HepG2 (cell line): ENCODE data around the gene DELE1. TPM values are rescaled to one million over a fixed set of nuclear protein-coding genes. Genes with fewer than 3 reads are reported as not detected.

ENCODE experiments used
- ATAC-seq: fragments of 200-7000 bp; cut with Tn5 transposase; 3 replicates; pipeline ENCODE4 v1.9.1; 2020; ENCODE audit warnings: mild to moderate bottlenecking, moderate library complexity
- BruUV-seq: library from RNA; stranded (reverse); fragments of 400-500 nt; replicated peaks from 2 replicates; lab custom pipeline; 2021; lab: Mats Ljungman, UMichigan
- CTCF ChIA-PET: fragments of 300-600 bp; formaldehyde crosslinking; extraction: SDS; loops from one replicate; lab custom pipeline; 2021; ENCODE audit warnings: low total read pairs, inconsistent platforms, low intra/inter-chr PET ratio; lab: Yijun Ruan, JAX
- POLR2A ChIA-PET: fragments of 350-600 bp; sonication (Branson Sonifier 250); formaldehyde crosslinking; loops from one replicate; lab custom pipeline; 2020; ENCODE audit warnings: antibody characterized with exemption, inconsistent platforms; lab: Yijun Ruan, JAX
- DNase-seq: peaks from one replicate; pipeline ENCODE4 v3.0.0-alpha.2; 2015; ENCODE audit warnings: low spot score
- FAIRE-seq: peaks from 3 replicates; lab custom pipeline; 2011; peaks lifted over from hg19 to GRCh38; lab: Jason Lieb, UNC
- H2AFZ ChIP-seq: one replicate; pipeline ENCODE4 v1.6.1; 2011; ENCODE audit warnings: low read length, inconsistent platforms
- H3K27ac ChIP-seq: fragments of 300-600 bp; 3 replicates; pipeline ENCODE4 v1.8.0; 2011; ENCODE audit warnings: mixed run types, mild to moderate bottlenecking, mixed read lengths, low read length, inconsistent platforms; ENCODE audit not compliant: insufficient read depth; ENCODE audit errors: extremely low read length
- H3K27me3 ChIP-seq, 2 experiments: fragments of 200-600 bp in 1 of 2; 2 replicates in 1 of 2; 3 replicates in 1 of 2; pipeline versions ENCODE4 v1.6.0 to v1.8.0; 2011; ENCODE audit warnings: low read length in 2 of 2, mild to moderate bottlenecking in 2 of 2, moderate library complexity in 2 of 2, inconsistent platforms in 1 of 2; ENCODE audit not compliant: insufficient read depth in 2 of 2, control insufficient read depth in 1 of 2
- H3K36me3 ChIP-seq, 2 experiments: fragments of 200-600 bp in 1 of 2; replicated peaks in 1 of 2; 2 replicates in 1 of 2; 3 replicates in 1 of 2; pipeline versions ENCODE4 v1.5.1 to v1.8.0; 2011; ENCODE audit warnings: low read length in 2 of 2, inconsistent platforms in 1 of 2; ENCODE audit not compliant: insufficient read depth in 2 of 2, control insufficient read depth in 1 of 2
- H3K4me1 ChIP-seq: 2 replicates; pipeline ENCODE4 v1.5.1; 2012; ENCODE audit warnings: low read length, inconsistent platforms; ENCODE audit not compliant: insufficient read depth
- H3K4me2 ChIP-seq: 2 replicates; pipeline ENCODE4 v1.6.0; 2011; ENCODE audit warnings: low read depth, low read length, inconsistent platforms
- H3K4me3 ChIP-seq, 3 experiments: fragments of 200-600 bp in 1 of 3; sonication (generic), shearing (Covaris generic) in 1 of 3; replicated peaks in 1 of 3; 2 replicates each; pipeline ENCODE4 v1.5.1; 2011 to 2016; ENCODE audit warnings: low read length in 3 of 3, inconsistent platforms in 2 of 3, low read depth in 2 of 3, mild to moderate bottlenecking in 2 of 3, control low read depth in 1 of 3, mixed read lengths in 1 of 3; ENCODE audit not compliant: insufficient read depth in 1 of 3
- H3K79me2 ChIP-seq: one replicate; pipeline ENCODE4 v1.6.1; 2011; ENCODE audit warnings: low read length, inconsistent platforms; ENCODE audit not compliant: insufficient read depth
- H3K9ac ChIP-seq: 2 replicates; pipeline ENCODE4 v1.6.0; 2011; ENCODE audit warnings: mild to moderate bottlenecking, low read depth, low read length, inconsistent platforms; ENCODE audit not compliant: insufficient read depth
- H3K9me3 ChIP-seq: 2 replicates; pipeline ENCODE4 v1.5.1; 2012; ENCODE audit warnings: mild to moderate bottlenecking, low read length
- H4K20me1 ChIP-seq: 2 replicates; pipeline ENCODE4 v1.6.0; 2011; ENCODE audit warnings: inconsistent platforms, mild to moderate bottlenecking, low read length, moderate library complexity; ENCODE audit not compliant: insufficient read depth
- CSRNP1 ChIP-seq: sonication (generic); formaldehyde crosslinking; IDR thresholded peaks from 2 replicates; pipeline ENCODE4 v1.8.1; 2023; ENCODE audit warnings: mild to moderate bottlenecking, missing genetic modification reagents
- FOXK1 ChIP-seq: sonication (generic); formaldehyde crosslinking; IDR thresholded peaks from 2 replicates; pipeline ENCODE4 v1.4.0; 2020; ENCODE audit warnings: low read depth, missing genetic modification reagents, borderline replicate concordance
- GTF2F1 ChIP-seq: fragments of 150-350 bp; IDR thresholded peaks from 2 replicates; pipeline ENCODE4 v1.6.1; 2014; ENCODE audit warnings: low read length
- KDM5A ChIP-seq: fragments of 200-600 bp; sonication (generic); IDR thresholded peaks from 2 replicates; pipeline ENCODE4 v1.7.0; 2018; ENCODE audit warnings: antibody characterized with exemption, mild to moderate bottlenecking, low read length, borderline replicate concordance
- KLF11 ChIP-seq: IDR thresholded peaks from 2 replicates; pipeline ENCODE4 v1.6.1; 2016; ENCODE audit warnings: missing compliant biosample characterization
- KLF9 ChIP-seq: IDR thresholded peaks from 2 replicates; pipeline ENCODE4 v1.6.1; 2016; ENCODE audit warnings: low read depth
- PBX3 ChIP-seq: sonication (generic); formaldehyde crosslinking; IDR thresholded peaks from 2 replicates; pipeline ENCODE4 v1.8.1; 2023; ENCODE audit warnings: missing genetic modification reagents, inconsistent platforms, borderline replicate concordance
- PRMT3 ChIP-seq: sonication (generic); formaldehyde crosslinking; IDR thresholded peaks from 2 replicates; pipeline ENCODE4 v1.8.1; 2022; ENCODE audit warnings: low read depth, mild to moderate bottlenecking, moderate library complexity, missing genetic modification reagents, borderline replicate concordance
- YEATS2 ChIP-seq: sonication (generic); formaldehyde crosslinking; IDR thresholded peaks from 2 replicates; pipeline ENCODE4 v1.4.0; 2020; ENCODE audit warnings: missing genetic modification reagents, borderline replicate concordance
- ZFP90 ChIP-seq: sonication (generic); formaldehyde crosslinking; IDR thresholded peaks from 2 replicates; pipeline ENCODE4 v1.8.0; 2022; ENCODE audit warnings: missing genetic modification reagents, mild to moderate bottlenecking, inconsistent platforms, borderline replicate concordance
- ZNF646 ChIP-seq: sonication (generic); formaldehyde crosslinking; IDR thresholded peaks from 2 replicates; pipeline ENCODE4 v1.9.0; 2021; ENCODE audit warnings: mild to moderate bottlenecking, missing genetic modification reagents
- ZSCAN31 ChIP-seq: sonication (generic); formaldehyde crosslinking; IDR thresholded peaks from 2 replicates; pipeline ENCODE4 v1.5.0; 2020; ENCODE audit warnings: low read depth, mild to moderate bottlenecking, missing genetic modification reagents
- WGBS: methylation state at CpG from one replicate; pipeline ENCODE4 v1.1.6; 2017; ENCODE audit warnings: low lambda C conversion rate; 5-methylcytosine and 5-hydroxymethylcytosine counted together
- in situ Hi-C: cut with HindIII; loops from 2 replicates; pipeline ENCODE4 v1.10.0; 2017; ENCODE audit warnings: low pct_unique_long_range_greater_than_20kb; ENCODE audit not compliant: extremely low pct_ligation_motif_present
- intact Hi-C: fragments of 100-400 bp; cut with micrococcal nuclease; formaldehyde crosslinking; loops from one replicate; pipeline ENCODE4 v1.10.0; 2022; ENCODE audit not compliant: unreplicated experiment
- polyA plus RNA-seq, 8 experiments: library from polyadenylated mRNA; depleted of rRNA in 3 of 8; stranded (reverse) in 7 of 8; unstranded in 1 of 8; fragments of >200 nt; fragmentation: Illumina TruSeq in 4 of 8; extraction: Trizol in 4 of 8; gene quantifications; 2 replicates each; pipeline versions ENCODE4 v1.2.1 to v1.2.3, GENCODE V29; 2011 to 2016; ENCODE audit warnings: low read depth in 4 of 8, missing spikeins in 1 of 8, mixed read lengths in 1 of 8; ENCODE audit not compliant: insufficient read depth in 1 of 8
- total RNA-seq, 5 experiments: library from RNA; depleted of rRNA; stranded (reverse); fragments of >200 nt; fragmentation: Illumina TruSeq; extraction: Trizol; gene quantifications; 2 replicates each; pipeline ENCODE4 v1.2.3, GENCODE V29; 2016; ENCODE audit warnings: low read depth in 1 of 5

The DELE1 gene
- total and polyA plus RNA-seq, 2 of the 13 experiments (the other 11 are each of a cell fraction or from before 2014, with no cell fraction given), result 57.5 to 90.3 TPM

- TF ChIP-seq ZNF646 (CRISPR knock-in tag) (no peak), KLF11 (CRISPR knock-in tag) (no peak), ZSCAN31 (CRISPR knock-in tag) (no peak), FOXK1 (CRISPR knock-in tag) (no peak), KDM5A (no peak), PRMT3 (CRISPR knock-in tag) (no peak), GTF2F1 (no peak), KLF9 (no peak)
- TF ChIP-seq, all 625 proteins: peak for 0
These were observed 19.1 kb upstream of the DELE1 start (continued) for GRCh38 chr5:141904551-141904950.

GRCh38 chr5:141906517-141906916 is 17.2 kb upstream of the DELE1 start:
- Histone ChIP-seq H2AFZ (no peak overlapping the region), H3K9ac (no peak overlapping the region), H3K27ac (no peak overlapping the region), H3K4me3 (no peak overlapping the region), H3K79me2 (no peaks in the 10 kb centered on the region), H4K20me1 (no peaks in the 10 kb centered on the region), H3K4me1 (no peaks in the 10 kb centered on the region), H3K27me3 (0 out of 5 replicates have a peak, but pooled peaks cover 0 to 5% of the 10 kb centered on the region in 2 experiments), H3K36me3 (no peaks in the 10 kb centered on the region), H3K9me3 (no peaks in the 10 kb centered on the region), H3K4me2 (no peak overlapping the region)
- intact Hi-C loops (no loop called here), in situ Hi-C loops (no loop called here)
- POLR2A ChIA-PET, result interaction anchor here (0.9 kb wide), 1 partner anchor 18 kb away, joined by 3 read pairs; no protein-coding TSS in a partner anchor
- CTCF ChIA-PET, result no interaction called here
- DNase-seq (no peak), FAIRE-seq (no peak), ATAC-seq (no peak)
- WGBS, result 0% methylated on average over 1 of the region's 1 CpG
- no TSS peak for BruUV-seq
- TF ChIP-seq PBX3 (no peak), CSRNP1 (CRISPR knock-in tag) (no peak), ZFP90 (CRISPR knock-in tag) (no peak), YEATS2 (CRISPR knock-in tag) (no peak)
